Measurements from ENCODE around the gene MACROD2. TPM values are rescaled to one million over a fixed set of nuclear protein-coding genes. Genes with fewer than 3 reads are reported as not detected.

The MACROD2 gene
- total RNA-seq, 1 donor: 1.3 TPM

GRCh38 chr20:15567219-15567618 is 1571.9 kb downstream of the MACROD2 start:
- H3K4me3 ChIP-seq (ENCODE audit: low read depth, low read length): no peak overlapping the region
- TF ChIP-seq CTCF (IDR thresholded peaks at IDR 0.05; ENCODE audit: insufficient read depth, low read length): no peak
- no peak for DNase-seq (ENCODE audit: low read depth)

DNA sequence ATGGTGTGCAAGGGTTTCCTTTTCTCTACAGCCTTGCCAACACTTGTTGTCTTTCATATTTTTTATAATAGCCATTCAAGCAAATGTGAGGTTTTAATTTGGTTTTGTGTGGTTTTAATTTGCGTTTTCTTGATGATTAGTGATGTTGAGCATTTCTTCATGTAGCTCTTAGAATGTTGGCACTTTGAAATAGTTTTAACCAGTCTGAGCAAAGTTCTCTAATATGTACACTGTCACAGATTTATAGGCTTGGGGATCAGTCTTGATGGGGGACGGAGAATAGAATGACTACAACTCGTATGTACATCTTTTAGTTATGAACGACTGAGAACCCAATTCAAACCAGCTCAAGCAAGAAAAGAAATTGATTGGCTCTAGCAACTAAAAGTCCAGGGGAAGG is 1574.8 kb downstream of the MACROD2 start:
- no peak for DNase-seq (ENCODE audit: low read depth)
- no peak for TF ChIP-seq CTCF (IDR thresholded peaks at IDR 0.05; ENCODE audit: insufficient read depth, low read length)
- H3K4me3 ChIP-seq (ENCODE audit: low read depth, low read length): no peak overlapping the region

GRCh38 chr20:15571056-15571455 is 1575.7 kb downstream of the MACROD2 start:
- DNase-seq (ENCODE audit: low read depth): no peak
- no peak overlapping the region for H3K4me3 ChIP-seq (ENCODE audit: low read depth, low read length)
- TF ChIP-seq CTCF (IDR thresholded peaks at IDR 0.05; ENCODE audit: insufficient read depth, low read length): no peak

DNA sequence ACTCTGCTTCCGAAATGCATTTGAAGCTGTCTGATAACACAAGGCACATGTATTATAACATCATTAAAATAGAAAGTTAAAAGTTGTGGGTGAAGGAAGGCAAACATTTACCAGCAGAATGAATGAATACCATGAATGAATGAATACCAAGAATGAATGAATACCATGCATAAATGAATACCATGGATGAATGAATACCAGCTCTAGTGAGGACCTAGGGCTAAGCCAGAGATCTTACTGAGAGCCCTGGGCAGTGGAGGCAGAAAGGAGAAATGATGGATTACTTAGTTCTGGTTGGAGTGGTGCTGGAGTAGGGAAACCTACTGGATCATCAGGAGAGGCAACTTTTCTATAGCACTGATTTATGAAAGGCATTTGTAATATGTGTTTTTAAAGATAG is 1579.9 kb downstream of the MACROD2 start:
- no peak for TF ChIP-seq CTCF (IDR thresholded peaks at IDR 0.05; ENCODE audit: insufficient read depth, low read length)
- no peak overlapping the region for H3K4me3 ChIP-seq (ENCODE audit: low read depth, low read length)
- no peak for DNase-seq (ENCODE audit: low read depth)

- H3K4me3 ChIP-seq (ENCODE audit: low read depth, low read length): no peak overlapping the region
- TF ChIP-seq CTCF (IDR thresholded peaks at IDR 0.05; ENCODE audit: insufficient read depth, low read length): no peak
- DNase-seq (ENCODE audit: low read depth): no peak
Observed at GRCh38 chr20:15576411-15576810, 1581.1 kb downstream of the MACROD2 start.

DNA sequence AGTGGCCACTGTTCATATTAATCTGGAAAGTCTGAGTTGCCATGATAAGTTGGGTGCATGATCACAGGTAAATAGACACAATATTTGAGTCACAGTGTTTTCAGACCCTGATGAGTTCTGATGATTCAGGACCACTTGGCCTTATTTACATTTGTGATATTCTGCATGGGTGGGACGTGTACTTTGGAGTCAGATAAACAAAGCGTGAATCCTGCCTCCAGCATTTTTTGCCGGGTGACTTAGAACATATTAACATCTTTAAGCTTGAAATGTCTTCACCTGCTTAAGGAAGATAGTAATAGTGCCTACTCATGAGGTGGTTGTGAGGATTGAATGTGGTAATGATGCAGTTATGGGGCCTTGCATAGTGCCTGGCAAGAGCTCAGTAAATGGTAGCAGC is 1582.8 kb downstream of the MACROD2 start:
- TF ChIP-seq CTCF (IDR thresholded peaks at IDR 0.05; ENCODE audit: insufficient read depth, low read length): no peak
- no peak overlapping the region for H3K4me3 ChIP-seq (ENCODE audit: low read depth, low read length)
- no peak for DNase-seq (ENCODE audit: low read depth)

- no peak overlapping the region for H3K4me3 ChIP-seq (ENCODE audit: low read depth, low read length)
- no peak for DNase-seq (ENCODE audit: low read depth)
- TF ChIP-seq CTCF (IDR thresholded peaks at IDR 0.05; ENCODE audit: insufficient read depth, low read length): no peak
Observed at GRCh38 chr20:15579688-15580087, 1584.4 kb downstream of the MACROD2 start.
